Measurements from ENCODE around the gene METTL26. TPM values are rescaled to one million over a fixed set of nuclear protein-coding genes. Genes with fewer than 3 reads are reported as not detected.

The METTL26 gene
- total and polyA plus RNA-seq, 9 of the 15 experiments (the other 6 are each of a cell fraction or from before 2014, with no cell fraction given): 7.3 to 262 (median 80.9) TPM

GRCh38 chr16:626787-627453 is 9.2 kb downstream of the METTL26 start (continued):
- no peak for TF ChIP-seq CREB3 (tag; conservative IDR thresholded peaks at IDR 0.05; ENCODE audit: low read depth)
- TF ChIP-seq EP400 (IDR thresholded peaks at IDR 0.05): no peak
- TF ChIP-seq SP2 (IDR thresholded peaks at IDR 0.05; ENCODE audit: extremely low read depth, low read depth, low read length, poor library complexity, severe bottlenecking): no peak
- TF ChIP-seq, protein P1, sequence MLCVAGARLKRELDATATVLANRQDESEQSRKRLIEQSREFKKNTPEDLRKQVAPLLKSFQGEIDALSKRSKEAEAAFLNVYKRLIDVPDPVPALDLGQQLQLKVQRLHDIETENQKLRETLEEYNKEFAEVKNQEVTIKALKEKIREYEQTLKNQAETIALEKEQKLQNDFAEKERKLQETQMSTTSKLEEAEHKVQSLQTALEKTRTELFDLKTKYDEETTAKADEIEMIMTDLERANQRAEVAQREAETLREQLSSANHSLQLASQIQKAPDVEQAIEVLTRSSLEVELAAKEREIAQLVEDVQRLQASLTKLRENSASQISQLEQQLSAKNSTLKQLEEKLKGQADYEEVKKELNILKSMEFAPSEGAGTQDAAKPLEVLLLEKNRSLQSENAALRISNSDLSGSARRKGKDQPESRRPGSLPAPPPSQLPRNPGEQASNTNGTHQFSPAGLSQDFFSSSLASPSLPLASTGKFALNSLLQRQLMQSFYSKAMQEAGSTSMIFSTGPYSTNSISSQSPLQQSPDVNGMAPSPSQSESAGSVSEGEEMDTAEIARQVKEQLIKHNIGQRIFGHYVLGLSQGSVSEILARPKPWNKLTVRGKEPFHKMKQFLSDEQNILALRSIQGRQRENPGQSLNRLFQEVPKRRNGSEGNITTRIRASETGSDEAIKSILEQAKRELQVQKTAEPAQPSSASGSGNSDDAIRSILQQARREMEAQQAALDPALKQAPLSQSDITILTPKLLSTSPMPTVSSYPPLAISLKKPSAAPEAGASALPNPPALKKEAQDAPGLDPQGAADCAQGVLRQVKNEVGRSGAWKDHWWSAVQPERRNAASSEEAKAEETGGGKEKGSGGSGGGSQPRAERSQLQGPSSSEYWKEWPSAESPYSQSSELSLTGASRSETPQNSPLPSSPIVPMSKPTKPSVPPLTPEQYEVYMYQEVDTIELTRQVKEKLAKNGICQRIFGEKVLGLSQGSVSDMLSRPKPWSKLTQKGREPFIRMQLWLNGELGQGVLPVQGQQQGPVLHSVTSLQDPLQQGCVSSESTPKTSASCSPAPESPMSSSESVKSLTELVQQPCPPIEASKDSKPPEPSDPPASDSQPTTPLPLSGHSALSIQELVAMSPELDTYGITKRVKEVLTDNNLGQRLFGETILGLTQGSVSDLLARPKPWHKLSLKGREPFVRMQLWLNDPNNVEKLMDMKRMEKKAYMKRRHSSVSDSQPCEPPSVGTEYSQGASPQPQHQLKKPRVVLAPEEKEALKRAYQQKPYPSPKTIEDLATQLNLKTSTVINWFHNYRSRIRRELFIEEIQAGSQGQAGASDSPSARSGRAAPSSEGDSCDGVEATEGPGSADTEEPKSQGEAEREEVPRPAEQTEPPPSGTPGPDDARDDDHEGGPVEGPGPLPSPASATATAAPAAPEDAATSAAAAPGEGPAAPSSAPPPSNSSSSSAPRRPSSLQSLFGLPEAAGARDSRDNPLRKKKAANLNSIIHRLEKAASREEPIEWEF (CRISPR knock-in tag; IDR thresholded peaks at IDR 0.05): no peak
- peak; percentile 86 for TF ChIP-seq DPF2 (IDR thresholded peaks at IDR 0.05)
